H9 (cell line): ENCODE measurements around the gene ADARB2. TPM values are rescaled to one million over a fixed set of nuclear protein-coding genes. Genes with fewer than 3 reads are reported as not detected.

Experiments
- DNase-seq: peaks from one replicate; pipeline ENCODE4 v3.0.0-alpha.2; 2017
- H2AFZ ChIP-seq: one replicate; pipeline ENCODE4 v1.6.1; 2013; ENCODE audit warnings: mild to moderate bottlenecking, low read length, control low read depth, moderate library complexity
- H2AK5ac ChIP-seq: 2 replicates; pipeline ENCODE4 v1.6.1; 2013; ENCODE audit warnings: low read length, control low read depth, mixed read lengths; ENCODE audit not compliant: insufficient read length
- H2BK120ac ChIP-seq: one replicate; pipeline ENCODE4 v1.6.1; 2013; ENCODE audit warnings: low read depth, mild to moderate bottlenecking, low read length, control low read depth, inconsistent platforms; ENCODE audit not compliant: poor library complexity, severe bottlenecking
- H2BK12ac ChIP-seq: 2 replicates; pipeline ENCODE4 v1.6.1; 2013; ENCODE audit warnings: low read length, control low read depth, mixed read lengths, low read depth; ENCODE audit not compliant: insufficient read length
- H2BK15ac ChIP-seq: 2 replicates; pipeline ENCODE4 v1.6.1; 2013; ENCODE audit warnings: low read depth, low read length, control low read depth
- H2BK20ac ChIP-seq: one replicate; pipeline ENCODE4 v1.6.1; 2013; ENCODE audit warnings: low read depth, mild to moderate bottlenecking, low read length, control low read depth, inconsistent platforms; ENCODE audit not compliant: poor library complexity, severe bottlenecking
- H2BK5ac ChIP-seq: 2 replicates; pipeline ENCODE4 v1.6.1; 2013; ENCODE audit warnings: low read length, control low read depth, mixed read lengths; ENCODE audit not compliant: insufficient read length
- H3K14ac ChIP-seq: 2 replicates; pipeline ENCODE4 v1.6.1; 2013; ENCODE audit warnings: low read length, control low read depth; ENCODE audit not compliant: insufficient read depth
- H3K18ac ChIP-seq: 2 replicates; pipeline ENCODE4 v1.6.1; 2013; ENCODE audit warnings: low read depth, mild to moderate bottlenecking, mixed read lengths, low read length, control low read depth; ENCODE audit not compliant: insufficient read length
- H3K23ac ChIP-seq: 2 replicates; pipeline ENCODE4 v1.6.1; 2013; ENCODE audit warnings: low read length, control low read depth, mixed read lengths, low read depth; ENCODE audit not compliant: insufficient read length
- H3K23me2 ChIP-seq: 2 replicates; pipeline ENCODE4 v1.6.1; 2013; ENCODE audit warnings: low read depth, mild to moderate bottlenecking, mixed read lengths, low read length, control low read depth; ENCODE audit not compliant: insufficient read length, poor library complexity, severe bottlenecking
- H3K27ac ChIP-seq: 2 replicates; pipeline ENCODE4 v1.5.1; 2013; ENCODE audit warnings: low read length, control low read depth, mixed read lengths, low read depth; ENCODE audit not compliant: insufficient read length
- H3K27me3 ChIP-seq: 2 replicates; pipeline ENCODE4 v1.6.1; 2013; ENCODE audit warnings: low read length, control low read depth, inconsistent platforms; ENCODE audit not compliant: insufficient read depth
- H3K4ac ChIP-seq: 2 replicates; pipeline ENCODE4 v1.6.1; 2013; ENCODE audit warnings: low read depth, mild to moderate bottlenecking, control low read depth, inconsistent platforms, low read length, moderate library complexity
- H3K4me1 ChIP-seq: 2 replicates; pipeline ENCODE4 v1.6.1; 2013; ENCODE audit warnings: low read length, control low read depth, inconsistent platforms; ENCODE audit not compliant: insufficient read depth
- H3K4me2 ChIP-seq: 2 replicates; pipeline ENCODE4 v1.6.1; 2013; ENCODE audit warnings: low read length, control low read depth, mixed read lengths; ENCODE audit not compliant: insufficient read length, insufficient read depth
- H3K56ac ChIP-seq: 2 replicates; pipeline ENCODE4 v1.6.1; 2013; ENCODE audit warnings: low read depth, mild to moderate bottlenecking, mixed read lengths, low read length, control low read depth; ENCODE audit not compliant: insufficient read length
- H3K79me1 ChIP-seq: 2 replicates; pipeline ENCODE4 v1.6.1; 2013; ENCODE audit warnings: low read depth, mild to moderate bottlenecking, moderate library complexity, low read length, control low read depth, inconsistent platforms; ENCODE audit not compliant: insufficient read depth, poor library complexity, severe bottlenecking
- H3K79me2 ChIP-seq: 2 replicates; pipeline ENCODE4 v1.6.1; 2013; ENCODE audit warnings: low read length, control low read depth, inconsistent platforms; ENCODE audit not compliant: insufficient read depth
- H3K9ac ChIP-seq: 2 replicates; pipeline ENCODE4 v1.6.1; 2013; ENCODE audit warnings: low read length, control low read depth, mixed read lengths; ENCODE audit not compliant: insufficient read length; ENCODE audit errors: extremely low read depth
- H3K9me3 ChIP-seq: one replicate; pipeline ENCODE4 v1.6.1; 2013; ENCODE audit warnings: low read depth, low read length, inconsistent platforms; ENCODE audit not compliant: control insufficient read depth
- H3T11ph ChIP-seq: one replicate; pipeline ENCODE4 v1.6.1; 2013; ENCODE audit warnings: mild to moderate bottlenecking, low read length, control low read depth, inconsistent platforms
- H4K20me1 ChIP-seq: one replicate; pipeline ENCODE4 v1.6.1; 2013; ENCODE audit not compliant: control insufficient read depth, insufficient read length, insufficient read depth
- H4K5ac ChIP-seq: 2 replicates; pipeline ENCODE4 v1.6.1; 2013; ENCODE audit warnings: low read depth, mild to moderate bottlenecking, mixed read lengths, low read length, control low read depth; ENCODE audit not compliant: insufficient read length
- H4K8ac ChIP-seq: replicated peaks from 2 replicates; pipeline ENCODE4 v1.6.1; 2013; ENCODE audit warnings: low read length, control low read depth, mixed read lengths, low read depth; ENCODE audit not compliant: insufficient read length
- H4K91ac ChIP-seq: 2 replicates; pipeline ENCODE4 v1.6.1; 2013; ENCODE audit warnings: low read depth, mild to moderate bottlenecking, moderate library complexity, mixed read lengths, low read length, control low read depth; ENCODE audit not compliant: insufficient read length
- H3K27ac Mint-ChIP-seq, 3 experiments: 2 replicates in 2 of 3; 3 replicates in 1 of 3; pipeline ENCODE4 v1.8.0; 2020 to 2021; ENCODE audit warnings: mixed read lengths in 3 of 3, mild to moderate bottlenecking in 1 of 3, moderate library complexity in 1 of 3
- H3K27me3 Mint-ChIP-seq: 2 replicates; pipeline ENCODE4 v1.8.0; 2021; ENCODE audit warnings: low read depth, mild to moderate bottlenecking, moderate library complexity, mixed read lengths
- H3K36me3 Mint-ChIP-seq, 3 experiments: 2 replicates in 2 of 3; 3 replicates in 1 of 3; pipeline ENCODE4 v1.8.0; 2020 to 2021; ENCODE audit warnings: low read depth in 3 of 3, mixed read lengths in 3 of 3; ENCODE audit not compliant: insufficient read depth in 1 of 3
- H3K4me1 Mint-ChIP-seq, 2 experiments: 2 replicates each; pipeline ENCODE4 v1.8.0; 2020; ENCODE audit warnings: mixed read lengths in 2 of 2
- H3K4me3 Mint-ChIP-seq, 2 experiments: 2 replicates in 1 of 2; 3 replicates in 1 of 2; pipeline ENCODE4 v1.8.0; 2020 to 2021; ENCODE audit warnings: mild to moderate bottlenecking in 2 of 2, mixed read lengths in 2 of 2, moderate library complexity in 1 of 2
- H3K9me3 Mint-ChIP-seq, 2 experiments: 2 replicates in 1 of 2; 3 replicates in 1 of 2; pipeline ENCODE4 v1.8.0; 2020; ENCODE audit warnings: mild to moderate bottlenecking in 2 of 2, mixed read lengths in 2 of 2, moderate library complexity in 1 of 2
- WGBS: extraction: QIAGEN DNeasy Blood & Tissue Kit; methylation state at CpG from one replicate; pipeline ENCODE4 v1.1.7; 2013; ENCODE audit warnings: missing lambda C conversion rate, low lambda C conversion rate, mixed read lengths; ENCODE audit not compliant: insufficient read length; ENCODE audit errors: extremely low coverage; 5-methylcytosine and 5-hydroxymethylcytosine counted together
- total RNA-seq: library from RNA; stranded (reverse); gene quantifications from 2 replicates; pipeline ENCODE4 v1.2.1, GENCODE V29; 2021
- TF ChIP-seq, protein P1 (sequence below): fragments of 200-600 bp; sonication (generic); conservative IDR thresholded peaks from 3 replicates; pipeline ENCODE4 v1.8.0; 2021; ENCODE audit warnings: antibody characterized with exemption, mild to moderate bottlenecking

The ADARB2 gene
- total RNA-seq, 1 experiment from 2014 or later = 0.87 TPM

GRCh38 chr10:1420661-1421362 is 316.5 kb downstream of the ADARB2 start:
- Mint-ChIP-seq H3K27me3 (peaks cover 30% of the 10 kb centered on the region), H3K27ac (peak overlapping the region in 1 of 3 experiments; percentile 45; a peak in 1 of 7 replicates), H3K9me3 (no peaks in the 10 kb centered on the region), H3K36me3 (no peaks in the 10 kb centered on the region), H3K4me3 (peak overlapping the region; percentile 71 to 82), H3K4me1 (peaks cover 14 to 16% of the 10 kb centered on the region in 2 experiments)
- Histone ChIP-seq H4K20me1 (no peaks in the 10 kb centered on the region), H3K4me1 (no peaks in the 10 kb centered on the region), H3K56ac (no peak overlapping the region), H2BK120ac (no peak overlapping the region), H3T11ph (no peak overlapping the region), H3K18ac (no peak overlapping the region), H3K79me1 (no peaks in the 10 kb centered on the region), H3K79me2 (no peaks in the 10 kb centered on the region), H3K23ac (no peak overlapping the region), H3K9ac (no peak overlapping the region), H3K27ac (no peak overlapping the region), H2BK15ac (no peak overlapping the region), H3K4me2 (peak overlapping the region; percentile 56), H3K23me2 (peaks cover 3% of the 10 kb centered on the region), H4K8ac (no peak overlapping the region), H2BK5ac (no peak overlapping the region), H2BK12ac (no peak overlapping the region), H3K27me3 (no peaks in the 10 kb centered on the region; the same call in 1 of the 2 replicates), H3K9me3 (no peaks in the 10 kb centered on the region), H2AK5ac (no peak overlapping the region), H3K14ac (no peak overlapping the region), H4K5ac (no peak overlapping the region), H3K4ac (no peak overlapping the region), H2AFZ (no peak overlapping the region), H4K91ac (no peak overlapping the region), H2BK20ac (no peak overlapping the region)
- TF ChIP-seq, protein P1, sequence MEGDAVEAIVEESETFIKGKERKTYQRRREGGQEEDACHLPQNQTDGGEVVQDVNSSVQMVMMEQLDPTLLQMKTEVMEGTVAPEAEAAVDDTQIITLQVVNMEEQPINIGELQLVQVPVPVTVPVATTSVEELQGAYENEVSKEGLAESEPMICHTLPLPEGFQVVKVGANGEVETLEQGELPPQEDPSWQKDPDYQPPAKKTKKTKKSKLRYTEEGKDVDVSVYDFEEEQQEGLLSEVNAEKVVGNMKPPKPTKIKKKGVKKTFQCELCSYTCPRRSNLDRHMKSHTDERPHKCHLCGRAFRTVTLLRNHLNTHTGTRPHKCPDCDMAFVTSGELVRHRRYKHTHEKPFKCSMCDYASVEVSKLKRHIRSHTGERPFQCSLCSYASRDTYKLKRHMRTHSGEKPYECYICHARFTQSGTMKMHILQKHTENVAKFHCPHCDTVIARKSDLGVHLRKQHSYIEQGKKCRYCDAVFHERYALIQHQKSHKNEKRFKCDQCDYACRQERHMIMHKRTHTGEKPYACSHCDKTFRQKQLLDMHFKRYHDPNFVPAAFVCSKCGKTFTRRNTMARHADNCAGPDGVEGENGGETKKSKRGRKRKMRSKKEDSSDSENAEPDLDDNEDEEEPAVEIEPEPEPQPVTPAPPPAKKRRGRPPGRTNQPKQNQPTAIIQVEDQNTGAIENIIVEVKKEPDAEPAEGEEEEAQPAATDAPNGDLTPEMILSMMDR = peak; percentile 95
- no CpG with 5 or more reads among the region's 25 CpGs for WGBS
- peak; percentile 93 for DNase-seq
